ENCODE results near the gene YKT6.

GRCh38 chr7:44177570-44178131, 23.1 kb upstream of the YKT6 start:
- TF ChIP-seq EP300 (IDR thresholded peaks at IDR 0.05; ENCODE audit: borderline replicate concordance) (peak; percentile 61; the same call in 1 of the 2 replicates), CREB1 (IDR thresholded peaks at IDR 0.05; ENCODE audit: low read depth) (0 out of 2 replicates have a peak, but pooled peaks have one; percentile 21), YY1 (IDR thresholded peaks at IDR 0.05; ENCODE audit: low read depth) (no peak), CEBPB (IDR thresholded peaks at IDR 0.05) (no peak), TEAD4 (IDR thresholded peaks at IDR 0.05) (no peak), TCF12 (IDR thresholded peaks at IDR 0.05; ENCODE audit: low read depth) (peak; percentile 41; the same call in 1 of the 2 replicates), RAD21 (IDR thresholded peaks at IDR 0.05; ENCODE audit: low read depth) (no peak)
- TF ChIP-seq, protein P1, sequence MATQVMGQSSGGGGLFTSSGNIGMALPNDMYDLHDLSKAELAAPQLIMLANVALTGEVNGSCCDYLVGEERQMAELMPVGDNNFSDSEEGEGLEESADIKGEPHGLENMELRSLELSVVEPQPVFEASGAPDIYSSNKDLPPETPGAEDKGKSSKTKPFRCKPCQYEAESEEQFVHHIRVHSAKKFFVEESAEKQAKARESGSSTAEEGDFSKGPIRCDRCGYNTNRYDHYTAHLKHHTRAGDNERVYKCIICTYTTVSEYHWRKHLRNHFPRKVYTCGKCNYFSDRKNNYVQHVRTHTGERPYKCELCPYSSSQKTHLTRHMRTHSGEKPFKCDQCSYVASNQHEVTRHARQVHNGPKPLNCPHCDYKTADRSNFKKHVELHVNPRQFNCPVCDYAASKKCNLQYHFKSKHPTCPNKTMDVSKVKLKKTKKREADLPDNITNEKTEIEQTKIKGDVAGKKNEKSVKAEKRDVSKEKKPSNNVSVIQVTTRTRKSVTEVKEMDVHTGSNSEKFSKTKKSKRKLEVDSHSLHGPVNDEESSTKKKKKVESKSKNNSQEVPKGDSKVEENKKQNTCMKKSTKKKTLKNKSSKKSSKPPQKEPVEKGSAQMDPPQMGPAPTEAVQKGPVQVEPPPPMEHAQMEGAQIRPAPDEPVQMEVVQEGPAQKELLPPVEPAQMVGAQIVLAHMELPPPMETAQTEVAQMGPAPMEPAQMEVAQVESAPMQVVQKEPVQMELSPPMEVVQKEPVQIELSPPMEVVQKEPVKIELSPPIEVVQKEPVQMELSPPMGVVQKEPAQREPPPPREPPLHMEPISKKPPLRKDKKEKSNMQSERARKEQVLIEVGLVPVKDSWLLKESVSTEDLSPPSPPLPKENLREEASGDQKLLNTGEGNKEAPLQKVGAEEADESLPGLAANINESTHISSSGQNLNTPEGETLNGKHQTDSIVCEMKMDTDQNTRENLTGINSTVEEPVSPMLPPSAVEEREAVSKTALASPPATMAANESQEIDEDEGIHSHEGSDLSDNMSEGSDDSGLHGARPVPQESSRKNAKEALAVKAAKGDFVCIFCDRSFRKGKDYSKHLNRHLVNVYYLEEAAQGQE (IDR thresholded peaks at IDR 0.05; ENCODE audit: low read depth), result no peak
- TF ChIP-seq, protein P2, sequence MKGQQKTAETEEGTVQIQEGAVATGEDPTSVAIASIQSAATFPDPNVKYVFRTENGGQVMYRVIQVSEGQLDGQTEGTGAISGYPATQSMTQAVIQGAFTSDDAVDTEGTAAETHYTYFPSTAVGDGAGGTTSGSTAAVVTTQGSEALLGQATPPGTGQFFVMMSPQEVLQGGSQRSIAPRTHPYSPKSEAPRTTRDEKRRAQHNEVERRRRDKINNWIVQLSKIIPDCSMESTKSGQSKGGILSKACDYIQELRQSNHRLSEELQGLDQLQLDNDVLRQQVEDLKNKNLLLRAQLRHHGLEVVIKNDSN (IDR thresholded peaks at IDR 0.05), result no peak
- TF ChIP-seq, protein P3, sequence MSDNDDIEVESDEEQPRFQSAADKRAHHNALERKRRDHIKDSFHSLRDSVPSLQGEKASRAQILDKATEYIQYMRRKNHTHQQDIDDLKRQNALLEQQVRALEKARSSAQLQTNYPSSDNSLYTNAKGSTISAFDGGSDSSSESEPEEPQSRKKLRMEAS (IDR thresholded peaks at IDR 0.05), result no peak

Data from Ishikawa (cell line).